ENCODE results near the gene KCNJ1. TPM values are rescaled to one million over a fixed set of nuclear protein-coding genes. Genes with fewer than 3 reads are reported as not detected.

The KCNJ1 gene
- total RNA-seq, 1 experiment from 2014 or later: not detected

DNA sequence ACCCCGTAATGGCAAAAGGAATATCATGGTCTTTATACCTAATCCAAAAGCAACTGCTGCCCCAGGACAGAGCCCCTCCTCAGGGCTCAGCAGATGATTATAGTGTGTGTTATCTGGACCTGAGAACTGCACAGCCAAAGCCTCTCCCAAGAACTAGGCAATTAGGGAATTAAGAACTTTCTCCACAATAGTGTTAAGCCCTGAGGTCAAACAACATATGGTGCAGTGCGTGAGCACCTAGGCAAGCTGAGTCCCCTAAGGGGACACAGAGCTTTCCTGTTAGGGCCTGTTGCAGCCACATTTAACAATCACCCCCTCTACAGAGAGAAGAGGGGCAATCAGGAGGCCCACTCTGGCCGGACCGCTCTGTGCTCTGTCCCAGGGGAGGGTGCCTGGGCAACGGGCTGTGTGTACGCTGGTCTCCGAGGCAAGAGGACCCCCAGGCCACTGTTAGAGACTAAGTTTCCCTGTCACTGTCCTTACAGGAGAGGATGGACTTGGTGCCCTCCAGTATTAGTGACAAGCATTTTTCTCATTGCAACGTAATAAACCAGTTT is 22.6 kb upstream of the KCNJ1 start:
- Histone ChIP-seq H3K9me3 (ENCODE audit: low read length) (no peaks in the 10 kb centered on the region), H3K4me3 (ENCODE audit: low read length) (peak overlapping the region; percentile 77; the same call in 1 of the 2 replicates), H3K9me2 (replicated peaks; ENCODE audit: low read length) (no peaks in the 10 kb centered on the region), H3K27ac (ENCODE audit: low read length) (no peak overlapping the region), H3F3A (ENCODE audit: low read length, unreplicated experiment) (no peaks in the 10 kb centered on the region), H3K79me2 (ENCODE audit: low read length) (no peaks in the 10 kb centered on the region), H4K20me1 (ENCODE audit: low read length) (no peaks in the 10 kb centered on the region), H3K36me3 (ENCODE audit: low read depth, low read length) (no peaks in the 10 kb centered on the region), H3K27me3 (ENCODE audit: low read length) (0 out of 2 replicates have a peak, but pooled peaks cover 2% of the 10 kb centered on the region), H3K4me2 (ENCODE audit: low read length) (peak overlapping the region; percentile 99), H3K4me1 (ENCODE audit: insufficient read depth, low read length) (peaks cover 5% of the 10 kb centered on the region; the same call in 1 of the 2 replicates), H3K9ac (ENCODE audit: low read length) (no peak overlapping the region), H2AFZ (ENCODE audit: low read length) (no peak overlapping the region; the same call in 1 of the 2 replicates)
- no TSS peak for BruUV-seq (replicated peaks)
- ChIA-PET POLR2A (ENCODE audit: unreplicated experiment) (no interaction called here), CTCF (interaction anchor here (1.0 to 1.1 kb wide), 2 partner anchors 16 to 67 kb away, joined by 3 to 15 read pairs; no protein-coding TSS in a partner anchor)
- ATAC-seq (no peak), DNase-seq (no peak)
- TF ChIP-seq EZH2 (IDR thresholded peaks at IDR 0.05; ENCODE audit: low read length, unreplicated experiment) (no peak), EZH2phosphoT487 (IDR thresholded peaks at IDR 0.05; ENCODE audit: borderline replicate concordance, low read length) (no peak)
- TF ChIP-seq, protein P1, sequence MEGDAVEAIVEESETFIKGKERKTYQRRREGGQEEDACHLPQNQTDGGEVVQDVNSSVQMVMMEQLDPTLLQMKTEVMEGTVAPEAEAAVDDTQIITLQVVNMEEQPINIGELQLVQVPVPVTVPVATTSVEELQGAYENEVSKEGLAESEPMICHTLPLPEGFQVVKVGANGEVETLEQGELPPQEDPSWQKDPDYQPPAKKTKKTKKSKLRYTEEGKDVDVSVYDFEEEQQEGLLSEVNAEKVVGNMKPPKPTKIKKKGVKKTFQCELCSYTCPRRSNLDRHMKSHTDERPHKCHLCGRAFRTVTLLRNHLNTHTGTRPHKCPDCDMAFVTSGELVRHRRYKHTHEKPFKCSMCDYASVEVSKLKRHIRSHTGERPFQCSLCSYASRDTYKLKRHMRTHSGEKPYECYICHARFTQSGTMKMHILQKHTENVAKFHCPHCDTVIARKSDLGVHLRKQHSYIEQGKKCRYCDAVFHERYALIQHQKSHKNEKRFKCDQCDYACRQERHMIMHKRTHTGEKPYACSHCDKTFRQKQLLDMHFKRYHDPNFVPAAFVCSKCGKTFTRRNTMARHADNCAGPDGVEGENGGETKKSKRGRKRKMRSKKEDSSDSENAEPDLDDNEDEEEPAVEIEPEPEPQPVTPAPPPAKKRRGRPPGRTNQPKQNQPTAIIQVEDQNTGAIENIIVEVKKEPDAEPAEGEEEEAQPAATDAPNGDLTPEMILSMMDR (conservative IDR thresholded peaks at IDR 0.05; ENCODE audit: low read depth, low read length): no peak
- intact Hi-C loops (cut with micrococcal nuclease): loop anchor here (5.0 to 10.0 kb wide), 3 partner anchors 135 to 863 kb away; no protein-coding TSS in a partner anchor

- Histone ChIP-seq H3K27ac (ENCODE audit: low read length) (no peak overlapping the region), H3K9me3 (ENCODE audit: low read length) (no peaks in the 10 kb centered on the region), H2AFZ (ENCODE audit: low read length) (no peak overlapping the region), H3K36me3 (ENCODE audit: low read depth, low read length) (no peaks in the 10 kb centered on the region), H3F3A (ENCODE audit: low read length, unreplicated experiment) (no peaks in the 10 kb centered on the region), H3K79me2 (ENCODE audit: low read length) (no peaks in the 10 kb centered on the region), H3K9ac (ENCODE audit: low read length) (no peak overlapping the region), H3K4me1 (ENCODE audit: insufficient read depth, low read length) (peaks cover 5% of the 10 kb centered on the region; the same call in 1 of the 2 replicates), H3K27me3 (ENCODE audit: low read length) (0 out of 2 replicates have a peak, but pooled peaks cover 2% of the 10 kb centered on the region), H3K4me2 (ENCODE audit: low read length) (no peak overlapping the region), H3K4me3 (ENCODE audit: low read length) (no peak overlapping the region), H4K20me1 (ENCODE audit: low read length) (no peaks in the 10 kb centered on the region), H3K9me2 (replicated peaks; ENCODE audit: low read length) (no peaks in the 10 kb centered on the region)
- no peak for TF ChIP-seq EZH2phosphoT487 (IDR thresholded peaks at IDR 0.05; ENCODE audit: borderline replicate concordance, low read length)
- no peak for TF ChIP-seq EZH2 (IDR thresholded peaks at IDR 0.05; ENCODE audit: low read length, unreplicated experiment)
- TF ChIP-seq, protein P1 (conservative IDR thresholded peaks at IDR 0.05; ENCODE audit: low read depth, low read length): no peak
- no TSS peak for BruUV-seq (replicated peaks)
- no peak for ATAC-seq
- ChIA-PET POLR2A (ENCODE audit: unreplicated experiment) (no interaction called here), CTCF (no interaction called here)
- DNase-seq: no peak
- intact Hi-C loops (cut with micrococcal nuclease): loop anchor here (5.0 to 10.0 kb wide), 3 partner anchors 136 to 864 kb away; no protein-coding TSS in a partner anchor
Observed at GRCh38 chr11:128888034-128888985, 21.2 kb upstream of the KCNJ1 start.
